ENCODE data around the gene CIRBP. TPM values are rescaled to one million over a fixed set of nuclear protein-coding genes. Genes with fewer than 3 reads are reported as not detected.

The CIRBP gene
- total and polyA plus RNA-seq, 9 of the 15 experiments (the other 6 are each of a cell fraction or from before 2014, with no cell fraction given), result 20.5 to 327 (median 176) TPM

DNA sequence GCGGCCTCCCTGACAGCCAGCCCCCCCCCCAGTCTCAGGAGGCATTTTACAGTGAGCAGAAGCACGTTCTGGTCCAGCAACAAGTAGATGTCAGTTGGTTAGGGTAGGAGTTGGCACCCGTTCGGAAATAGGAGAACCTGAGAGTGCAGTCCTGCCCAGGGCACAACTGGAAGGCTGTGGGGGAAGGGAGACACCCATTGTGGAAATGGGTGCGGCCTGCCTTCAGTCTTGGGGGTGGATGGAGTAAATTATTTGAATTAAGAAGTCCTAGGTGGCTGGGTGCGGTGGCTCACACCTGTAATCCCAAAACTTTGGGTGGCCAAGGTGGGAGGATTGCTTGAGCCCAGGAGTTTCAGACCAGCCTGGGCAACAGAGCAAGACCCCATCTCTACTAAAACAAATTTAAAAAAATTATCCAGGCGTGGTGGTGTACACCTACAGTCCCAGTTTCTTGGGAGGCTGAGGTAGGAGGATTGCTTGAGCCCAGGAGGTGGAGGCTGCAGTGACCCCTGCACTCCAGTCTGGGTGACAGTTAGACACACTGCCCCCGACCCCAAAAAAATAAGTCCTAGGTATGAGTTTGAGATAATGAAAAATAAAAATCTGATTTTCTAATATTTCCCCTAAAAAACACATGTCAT is 1.2 kb downstream of the CIRBP start (continued):
- TF ChIP-seq TARDBP (IDR thresholded peaks at IDR 0.05) (no peak), ZNF717 (CRISPR knock-in tag; IDR thresholded peaks at IDR 0.05) (no peak), FOSL1 (tag; conservative IDR thresholded peaks at IDR 0.05) (no peak), ZNF140 (CRISPR knock-in tag; IDR thresholded peaks at IDR 0.05) (no peak), HNRNPUL1 (IDR thresholded peaks at IDR 0.05; ENCODE audit: low read length) (0 out of 2 replicates have a peak, but pooled peaks have one; percentile 45), FOXM1 (IDR thresholded peaks at IDR 0.05; ENCODE audit: low read depth) (no peak), FOXM1 (CRISPR knock-in tag; IDR thresholded peaks at IDR 0.05; ENCODE audit: low read depth) (no peak), ELF2 (CRISPR knock-in tag; IDR thresholded peaks at IDR 0.05) (no peak), PHB (CRISPR knock-in tag; IDR thresholded peaks at IDR 0.05) (no peak), NFIC (IDR thresholded peaks at IDR 0.05) (no peak), SMARCE1 (IDR thresholded peaks at IDR 0.05) (0 out of 2 replicates have a peak, but pooled peaks have one; percentile 6), TRIM24 (IDR thresholded peaks at IDR 0.05) (no peak), TCF7 (IDR thresholded peaks at IDR 0.05; ENCODE audit: borderline replicate concordance) (no peak), ZNF146 (CRISPR knock-in tag; IDR thresholded peaks at IDR 0.05; ENCODE audit: unreplicated experiment) (no peak), STAT5A (IDR thresholded peaks at IDR 0.05; ENCODE audit: borderline replicate concordance, low read length) (no peak), KDM1A (IDR thresholded peaks at IDR 0.05) (no peak)
- TF ChIP-seq, protein P1, sequence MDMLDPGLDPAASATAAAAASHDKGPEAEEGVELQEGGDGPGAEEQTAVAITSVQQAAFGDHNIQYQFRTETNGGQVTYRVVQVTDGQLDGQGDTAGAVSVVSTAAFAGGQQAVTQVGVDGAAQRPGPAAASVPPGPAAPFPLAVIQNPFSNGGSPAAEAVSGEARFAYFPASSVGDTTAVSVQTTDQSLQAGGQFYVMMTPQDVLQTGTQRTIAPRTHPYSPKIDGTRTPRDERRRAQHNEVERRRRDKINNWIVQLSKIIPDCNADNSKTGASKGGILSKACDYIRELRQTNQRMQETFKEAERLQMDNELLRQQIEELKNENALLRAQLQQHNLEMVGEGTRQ (CRISPR knock-in tag; IDR thresholded peaks at IDR 0.05), result no peak
- TF ChIP-seq, protein P2, sequence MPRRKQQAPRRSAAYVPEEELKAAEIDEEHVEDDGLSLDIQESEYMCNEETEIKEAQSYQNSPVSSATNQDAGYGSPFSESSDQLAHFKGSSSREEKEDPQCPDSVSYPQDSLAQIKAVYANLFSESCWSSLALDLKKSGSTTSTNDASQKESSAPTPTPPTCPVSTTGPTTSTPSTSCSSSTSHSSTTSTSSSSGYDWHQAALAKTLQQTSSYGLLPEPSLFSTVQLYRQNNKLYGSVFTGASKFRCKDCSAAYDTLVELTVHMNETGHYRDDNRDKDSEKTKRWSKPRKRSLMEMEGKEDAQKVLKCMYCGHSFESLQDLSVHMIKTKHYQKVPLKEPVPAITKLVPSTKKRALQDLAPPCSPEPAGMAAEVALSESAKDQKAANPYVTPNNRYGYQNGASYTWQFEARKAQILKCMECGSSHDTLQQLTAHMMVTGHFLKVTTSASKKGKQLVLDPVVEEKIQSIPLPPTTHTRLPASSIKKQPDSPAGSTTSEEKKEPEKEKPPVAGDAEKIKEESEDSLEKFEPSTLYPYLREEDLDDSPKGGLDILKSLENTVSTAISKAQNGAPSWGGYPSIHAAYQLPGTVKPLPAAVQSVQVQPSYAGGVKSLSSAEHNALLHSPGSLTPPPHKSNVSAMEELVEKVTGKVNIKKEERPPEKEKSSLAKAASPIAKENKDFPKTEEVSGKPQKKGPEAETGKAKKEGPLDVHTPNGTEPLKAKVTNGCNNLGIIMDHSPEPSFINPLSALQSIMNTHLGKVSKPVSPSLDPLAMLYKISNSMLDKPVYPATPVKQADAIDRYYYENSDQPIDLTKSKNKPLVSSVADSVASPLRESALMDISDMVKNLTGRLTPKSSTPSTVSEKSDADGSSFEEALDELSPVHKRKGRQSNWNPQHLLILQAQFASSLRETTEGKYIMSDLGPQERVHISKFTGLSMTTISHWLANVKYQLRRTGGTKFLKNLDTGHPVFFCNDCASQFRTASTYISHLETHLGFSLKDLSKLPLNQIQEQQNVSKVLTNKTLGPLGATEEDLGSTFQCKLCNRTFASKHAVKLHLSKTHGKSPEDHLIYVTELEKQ (CRISPR knock-in tag; IDR thresholded peaks at IDR 0.05), result no peak
- TF ChIP-seq, protein P3, sequence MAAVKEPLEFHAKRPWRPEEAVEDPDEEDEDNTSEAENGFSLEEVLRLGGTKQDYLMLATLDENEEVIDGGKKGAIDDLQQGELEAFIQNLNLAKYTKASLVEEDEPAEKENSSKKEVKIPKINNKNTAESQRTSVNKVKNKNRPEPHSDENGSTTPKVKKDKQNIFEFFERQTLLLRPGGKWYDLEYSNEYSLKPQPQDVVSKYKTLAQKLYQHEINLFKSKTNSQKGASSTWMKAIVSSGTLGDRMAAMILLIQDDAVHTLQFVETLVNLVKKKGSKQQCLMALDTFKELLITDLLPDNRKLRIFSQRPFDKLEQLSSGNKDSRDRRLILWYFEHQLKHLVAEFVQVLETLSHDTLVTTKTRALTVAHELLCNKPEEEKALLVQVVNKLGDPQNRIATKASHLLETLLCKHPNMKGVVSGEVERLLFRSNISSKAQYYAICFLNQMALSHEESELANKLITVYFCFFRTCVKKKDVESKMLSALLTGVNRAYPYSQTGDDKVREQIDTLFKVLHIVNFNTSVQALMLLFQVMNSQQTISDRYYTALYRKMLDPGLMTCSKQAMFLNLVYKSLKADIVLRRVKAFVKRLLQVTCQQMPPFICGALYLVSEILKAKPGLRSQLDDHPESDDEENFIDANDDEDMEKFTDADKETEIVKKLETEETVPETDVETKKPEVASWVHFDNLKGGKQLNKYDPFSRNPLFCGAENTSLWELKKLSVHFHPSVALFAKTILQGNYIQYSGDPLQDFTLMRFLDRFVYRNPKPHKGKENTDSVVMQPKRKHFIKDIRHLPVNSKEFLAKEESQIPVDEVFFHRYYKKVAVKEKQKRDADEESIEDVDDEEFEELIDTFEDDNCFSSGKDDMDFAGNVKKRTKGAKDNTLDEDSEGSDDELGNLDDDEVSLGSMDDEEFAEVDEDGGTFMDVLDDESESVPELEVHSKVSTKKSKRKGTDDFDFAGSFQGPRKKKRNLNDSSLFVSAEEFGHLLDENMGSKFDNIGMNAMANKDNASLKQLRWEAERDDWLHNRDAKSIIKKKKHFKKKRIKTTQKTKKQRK (IDR thresholded peaks at IDR 0.05; ENCODE audit: borderline replicate concordance, low read depth, low read length), result no peak

All from K562 (cell line).